Stimulated activated CD4-positive, alpha-beta T cell treated with anti-CD3 and anti-CD28 coated beads, Interleukin-4, amount 100 ng/mL, for 48 hours (primary cell): Measurements from ENCODE around the gene CALML4.

Experiments
- DNase-seq, 2 donors: peaks; one replicate each; pipeline ENCODE4 v3.0.0-alpha.2; 2020; ENCODE audit warnings: low read depth in 2 of 2

CALML4 gene

GRCh38 chr15:68145706-68146105 is 59.4 kb downstream of the CALML4 start:
- no peak for DNase-seq

- DNase-seq: no peak
Observed at GRCh38 chr15:68143785-68144184, 61.3 kb downstream of the CALML4 start.

- DNase-seq: no peak
Observed at GRCh38 chr15:68143129-68143528, 62.0 kb downstream of the CALML4 start.
